HG02973 (cell line): ENCODE results near the gene TUBA1B.

Source experiments
- ATAC-seq: cut with Tn5 transposase; IDR thresholded peaks from one replicate; pipeline ENCODE4 v1.9.1; 2021; ENCODE audit warnings: moderate library complexity; ENCODE audit not compliant: unreplicated experiment

TUBA1B gene

GRCh38 chr12:49091836-49092085 lies 39.4 kb downstream of the TUBA1B start:
- ATAC-seq = no peak

- no peak for ATAC-seq
Measured at GRCh38 chr12:49091056-49091835, 39.9 kb downstream of the TUBA1B start.

GRCh38 chr12:49089821-49090773 lies 41.1 kb downstream of the TUBA1B start:
- no peak for ATAC-seq

- ATAC-seq = no peak
Measured at GRCh38 chr12:49088932-49089330, 42.3 kb downstream of the TUBA1B start.

GRCh38 chr12:49088150-49088931 lies 42.9 kb downstream of the TUBA1B start:
- peak; percentile 77 for ATAC-seq

- ATAC-seq = no peak
Measured at GRCh38 chr12:49086116-49086515, 45.1 kb downstream of the TUBA1B start.

GRCh38 chr12:49084438-49084837 lies 46.8 kb downstream of the TUBA1B start:
- ATAC-seq = no peak

- ATAC-seq = no peak
Measured at GRCh38 chr12:49079793-49080192, 51.4 kb downstream of the TUBA1B start.
